Lower leg skin (tissue), 4 donors: ENCODE data around the gene SMAGP. TPM values are rescaled to one million over a fixed set of nuclear protein-coding genes. Genes with fewer than 3 reads are reported as not detected.
"Not testable (repeated sequence)": the region's sequence is repeated elsewhere in the genome, so short reads cannot be mapped to it uniquely, and the experiment has no call there.

Source experiments
- DNase-seq, 2 donors: peaks; one replicate each; pipeline ENCODE4 v3.0.0-alpha.2; 2019; ENCODE audit warnings: low spot score in 2 of 2
- H3K4me3 ChIP-seq: fragments of 200-600 bp; sonication (generic); 2 replicates; pipeline ENCODE4 v1.5.1; 2017; ENCODE audit warnings: mild to moderate bottlenecking, low read depth; ENCODE audit not compliant: poor library complexity, severe bottlenecking
- POLR2A ChIP-seq, 2 donors: fragments of 450-650 bp; IDR thresholded peaks; one replicate each; pipeline ENCODE4 v1.6.1; 2016 to 2017; ENCODE audit warnings: antibody characterized with exemption in 2 of 2, mild to moderate bottlenecking in 1 of 2, moderate library complexity in 1 of 2
- WGBS, 2 donors: methylation state at CpG; one replicate each; pipeline ENCODE4 v1.1.5; 2018; 5-methylcytosine and 5-hydroxymethylcytosine counted together
- intact Hi-C: fragments of 100-400 bp; cut with DNase I; formaldehyde crosslinking; loops from one replicate; pipeline ENCODE4 v1.15.0; 2023; ENCODE audit warnings: low total_unique reads
- total RNA-seq, 4 donors: library from RNA; depleted of rRNA; stranded (reverse); fragments of >200 nt; gene quantifications; one replicate each; pipeline ENCODE4 v1.1.0, GENCODE V29; 2016
- TF ChIP-seq, protein P1 (sequence below), 3 donors: fragments of 450-650 bp; IDR thresholded peaks; one replicate each; pipeline ENCODE4 v1.5.1; 2016; ENCODE audit warnings: antibody characterized with exemption in 3 of 3, mild to moderate bottlenecking in 3 of 3, moderate library complexity in 2 of 3

The SMAGP gene
- total RNA-seq, 4 donors from 2014 or later: 30.0 to 57.2 (median 44.9) TPM

DNA sequence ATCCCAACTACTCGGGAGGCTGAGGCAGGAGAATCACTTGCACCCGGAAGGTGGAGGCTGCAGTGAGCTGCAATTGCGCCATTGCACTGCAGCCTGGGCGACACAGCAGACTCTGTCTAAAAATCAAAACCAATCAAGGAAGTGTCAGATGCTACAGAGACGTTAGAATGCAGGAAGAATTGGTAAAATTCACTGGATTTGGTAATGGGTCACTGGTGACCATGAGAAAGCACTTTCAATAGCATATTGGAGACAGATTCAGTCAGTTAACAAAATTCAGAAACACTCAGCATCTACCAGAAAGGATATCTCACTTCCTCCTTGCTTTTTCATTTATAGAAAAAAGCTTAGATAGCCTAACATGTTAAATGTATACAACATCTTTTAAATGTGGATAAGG lies 36.3 kb upstream of the SMAGP start:
- TF ChIP-seq, protein P1, sequence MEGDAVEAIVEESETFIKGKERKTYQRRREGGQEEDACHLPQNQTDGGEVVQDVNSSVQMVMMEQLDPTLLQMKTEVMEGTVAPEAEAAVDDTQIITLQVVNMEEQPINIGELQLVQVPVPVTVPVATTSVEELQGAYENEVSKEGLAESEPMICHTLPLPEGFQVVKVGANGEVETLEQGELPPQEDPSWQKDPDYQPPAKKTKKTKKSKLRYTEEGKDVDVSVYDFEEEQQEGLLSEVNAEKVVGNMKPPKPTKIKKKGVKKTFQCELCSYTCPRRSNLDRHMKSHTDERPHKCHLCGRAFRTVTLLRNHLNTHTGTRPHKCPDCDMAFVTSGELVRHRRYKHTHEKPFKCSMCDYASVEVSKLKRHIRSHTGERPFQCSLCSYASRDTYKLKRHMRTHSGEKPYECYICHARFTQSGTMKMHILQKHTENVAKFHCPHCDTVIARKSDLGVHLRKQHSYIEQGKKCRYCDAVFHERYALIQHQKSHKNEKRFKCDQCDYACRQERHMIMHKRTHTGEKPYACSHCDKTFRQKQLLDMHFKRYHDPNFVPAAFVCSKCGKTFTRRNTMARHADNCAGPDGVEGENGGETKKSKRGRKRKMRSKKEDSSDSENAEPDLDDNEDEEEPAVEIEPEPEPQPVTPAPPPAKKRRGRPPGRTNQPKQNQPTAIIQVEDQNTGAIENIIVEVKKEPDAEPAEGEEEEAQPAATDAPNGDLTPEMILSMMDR (IDR thresholded peaks at IDR 0.05): no peak
- TF ChIP-seq POLR2A (IDR thresholded peaks at IDR 0.05): no peak
- DNase-seq: no peak
- H3K4me3 ChIP-seq: no peak overlapping the region
- 87 to 88% methylated on average over 5 of the region's 5 CpGs for WGBS, 2 donors
- intact Hi-C loops: no loop called here

DNA sequence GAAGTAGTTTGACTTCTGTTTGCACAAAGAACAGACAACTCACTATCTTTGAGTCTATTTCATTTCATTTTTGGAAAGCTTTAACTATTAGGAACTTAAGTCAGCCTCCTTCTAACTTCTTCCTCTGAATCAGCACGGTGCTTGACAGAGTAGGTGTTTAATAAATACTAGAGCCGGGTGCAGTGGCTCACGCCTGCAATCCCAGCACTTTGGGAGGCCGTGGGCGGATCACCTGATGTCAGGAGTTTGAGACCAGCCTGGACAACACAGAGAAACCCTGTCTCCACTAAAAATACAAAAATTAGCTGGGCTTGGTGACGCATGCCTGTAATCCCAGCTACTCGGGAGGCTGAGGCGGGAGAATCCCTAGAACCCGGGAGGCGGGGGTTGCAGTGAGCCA lies 30.6 kb upstream of the SMAGP start:
- WGBS, 2 donors: 87% methylated on average over 10 of the region's 10 CpGs
- H3K4me3 ChIP-seq, DNase-seq, intact Hi-C loops: not testable (repeated sequence)

DNA sequence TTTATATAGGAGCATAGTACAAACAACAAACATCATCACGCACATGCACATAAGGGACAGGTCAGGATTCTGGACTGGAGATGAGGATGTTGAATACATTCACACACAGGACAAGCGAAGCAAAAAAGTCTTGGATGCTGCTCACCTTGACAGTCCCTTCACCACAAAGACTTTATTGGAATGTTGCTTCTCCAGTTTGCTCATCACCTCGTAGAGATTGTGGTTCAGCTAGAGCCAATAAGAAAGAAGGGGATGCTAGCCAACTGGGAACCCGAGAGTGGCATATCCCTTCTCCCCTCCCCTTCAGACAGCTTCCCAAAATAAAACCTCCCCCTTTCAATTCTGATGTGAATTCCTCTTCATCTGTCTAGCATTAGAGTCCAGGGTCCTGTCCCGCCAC lies 25.4 kb upstream of the SMAGP start:
- 66 to 75% methylated on average over 5 of the region's 5 CpGs for WGBS, 2 donors
- DNase-seq: no peak
- H3K4me3 ChIP-seq: no peak overlapping the region
- TF ChIP-seq, protein P1 (IDR thresholded peaks at IDR 0.05): no peak
- TF ChIP-seq POLR2A (IDR thresholded peaks at IDR 0.05): no peak
- intact Hi-C loops: no loop called here

DNA sequence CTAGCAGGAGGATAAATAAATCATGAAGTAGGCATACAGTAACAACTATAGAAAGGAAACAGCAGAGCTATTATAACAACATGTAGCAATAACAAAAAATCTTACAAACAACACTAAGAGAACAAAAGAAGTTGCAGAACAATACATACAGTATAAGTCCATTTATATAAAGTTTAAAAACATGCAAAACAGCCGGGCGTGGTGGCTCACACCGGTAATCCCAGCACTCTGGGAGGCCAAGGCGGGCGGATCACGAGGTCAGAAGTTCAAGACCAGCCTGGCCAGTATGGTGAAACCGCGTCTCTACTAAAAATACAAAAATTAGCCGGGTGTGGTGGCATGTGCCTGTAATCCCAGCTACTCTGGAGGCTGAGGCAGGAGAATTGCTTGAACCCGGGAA lies 23.9 kb upstream of the SMAGP start:
- H3K4me3 ChIP-seq, intact Hi-C loops: not testable (repeated sequence)
- WGBS, 2 donors: 83 to 84% methylated on average over 10 of the region's 10 CpGs

DNA sequence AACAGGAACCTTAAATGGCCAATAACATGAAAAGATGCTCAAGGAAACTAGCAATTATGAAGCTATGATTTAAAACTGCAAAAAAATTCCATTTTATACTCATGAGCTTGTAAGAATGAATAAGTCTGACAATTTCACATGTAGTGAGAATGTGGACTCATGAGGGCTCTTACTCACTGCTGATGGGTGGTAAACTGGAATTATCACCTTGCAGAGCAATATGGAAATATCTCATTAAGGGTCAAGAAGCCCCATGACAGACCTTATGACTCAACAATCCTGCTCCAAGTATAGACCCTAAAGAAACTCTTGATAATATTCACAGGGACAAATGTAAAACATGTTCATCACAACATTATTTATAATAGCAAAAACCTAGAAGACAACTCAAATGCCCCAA lies 23.5 kb upstream of the SMAGP start:
- intact Hi-C loops: no loop called here
- TF ChIP-seq, protein P1 (IDR thresholded peaks at IDR 0.05): no peak
- TF ChIP-seq POLR2A (IDR thresholded peaks at IDR 0.05): no peak
- no peak overlapping the region for H3K4me3 ChIP-seq
- no peak for DNase-seq

More for the DNA sequence above, 23.9 kb upstream of the SMAGP start:
- DNase-seq: not testable (repeated sequence)

DNA sequence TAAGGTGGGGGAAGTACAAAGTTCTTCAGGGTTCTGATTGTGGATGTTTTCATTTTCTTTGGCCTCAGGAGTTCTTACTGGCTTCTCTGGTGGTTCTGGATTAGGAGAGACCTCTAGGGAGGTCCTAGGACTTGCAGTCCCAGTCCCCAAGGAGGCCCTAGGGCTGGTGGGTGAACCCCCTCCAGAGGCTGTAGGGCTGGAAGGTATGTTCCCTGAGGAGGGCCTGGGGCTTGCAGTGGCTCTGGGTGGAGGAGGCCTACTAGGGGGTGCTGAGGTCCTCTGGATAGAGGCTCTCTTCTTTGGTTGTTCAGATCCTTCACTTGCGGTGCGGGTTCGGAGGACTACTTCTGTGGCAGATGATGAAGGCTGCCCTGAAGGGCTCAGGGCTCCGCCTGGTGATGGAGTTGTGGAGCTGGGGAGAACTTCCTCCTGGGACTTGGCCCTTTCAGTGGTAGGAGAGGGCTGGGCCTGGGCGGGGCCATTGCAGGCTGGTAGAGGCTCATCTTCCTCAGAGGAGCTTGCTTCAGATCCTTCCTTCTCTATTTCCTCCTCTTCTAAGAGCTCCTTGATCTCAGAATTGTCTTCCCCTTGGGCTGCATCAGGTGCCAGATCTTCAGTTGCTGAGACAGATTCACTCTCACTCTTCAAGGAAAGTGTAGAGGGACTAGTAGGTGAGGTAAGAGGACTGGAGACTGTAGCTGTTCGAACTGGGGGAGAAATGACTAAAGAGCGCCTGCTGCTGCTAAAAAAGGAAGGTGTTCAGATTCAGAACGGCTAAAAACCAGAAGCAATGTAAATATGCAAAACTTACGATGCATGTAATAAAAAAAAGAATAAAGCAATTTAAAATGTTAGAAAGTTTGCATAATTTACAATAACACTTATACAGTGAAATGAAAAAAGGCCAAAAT lies 21.6 kb upstream of the SMAGP start:
- intact Hi-C loops: not testable (repeated sequence)
- WGBS, 2 donors: 83 to 88% methylated on average over 7 to 9 of the region's 9 CpGs
- DNase-seq: peak; percentile 15 to 89

DNA sequence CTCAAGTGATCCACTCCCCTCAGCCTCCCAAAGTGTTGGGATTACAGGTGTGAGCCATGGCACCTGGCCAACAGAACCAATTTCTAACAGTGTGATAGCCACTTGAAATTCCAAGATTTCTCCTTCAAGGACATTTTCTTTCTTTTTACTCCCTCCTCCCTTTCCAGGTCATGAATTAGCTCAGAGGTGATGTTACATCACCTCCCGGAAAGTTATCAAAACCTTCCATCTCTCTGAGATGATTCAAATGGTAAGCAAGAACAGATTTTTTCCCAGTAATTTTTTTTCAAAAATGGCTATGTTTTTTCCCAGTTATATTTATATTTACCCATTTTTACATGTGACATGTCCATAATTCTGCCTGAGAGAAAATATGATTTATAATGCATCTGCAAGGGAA lies 15.6 kb upstream of the SMAGP start:
- intact Hi-C loops: no loop called here
- WGBS, 2 donors: 77 to 83% methylated on average over 1 of the region's 1 CpG
- no peak for DNase-seq
- no peak overlapping the region for H3K4me3 ChIP-seq
- no peak for TF ChIP-seq POLR2A (IDR thresholded peaks at IDR 0.05)
- TF ChIP-seq, protein P1 (IDR thresholded peaks at IDR 0.05): no peak

More for the DNA sequence above, 21.6 kb upstream of the SMAGP start:
- H3K4me3 ChIP-seq: not testable (repeated sequence)
